ENCODE results near the gene RPL23. TPM values are rescaled to one million over a fixed set of nuclear protein-coding genes. Genes with fewer than 3 reads are reported as not detected.

The RPL23 gene
- total RNA-seq, 1 experiment from 2014 or later: 764 TPM

- Histone ChIP-seq H3K27ac (ENCODE audit: low read depth, low read length, poor library complexity, severe bottlenecking) (peak overlapping the region; percentile 47), H3K4me3 (ENCODE audit: low read depth, low read length, poor library complexity, severe bottlenecking) (peak overlapping the region; percentile 89), H3K9me3 (ENCODE audit: low read depth, low read length, poor library complexity, severe bottlenecking) (no peaks in the 10 kb centered on the region), H3K4me1 (ENCODE audit: insufficient read depth, low read length, poor library complexity, severe bottlenecking) (peaks cover 34% of the 10 kb centered on the region), H3K27me3 (replicated peaks; ENCODE audit: insufficient read depth, low read depth, low read length, poor library complexity) (no peaks in the 10 kb centered on the region), H3K36me3 (ENCODE audit: insufficient read depth, low read length, poor library complexity, severe bottlenecking) (no peaks in the 10 kb centered on the region)
- BruUV-seq (replicated peaks): TSS peak; percentile 28
- TF ChIP-seq EZH2 (IDR thresholded peaks at IDR 0.05; ENCODE audit: borderline replicate concordance, low read depth, low read length, poor library complexity, severe bottlenecking): no peak
- no peak for TF ChIP-seq CTCF (conservative IDR thresholded peaks at IDR 0.05; ENCODE audit: low read depth, low read length)
- ChIA-PET CTCF (interaction anchor here (0.6 kb wide), 1 partner anchor 205 kb away, joined by 5 read pairs; no protein-coding TSS in a partner anchor), POLR2A (ENCODE audit: low non-redundant PET) (interaction anchor here (1.1 kb wide), 1 partner anchor 18 kb away, joined by 4 read pairs; the partner anchor contains the start of gene RPL23)
- intact Hi-C loops (cut with micrococcal nuclease; ENCODE audit: unreplicated experiment): no loop called here
- peak; percentile 28 for DNase-seq (ENCODE audit: low spot score)
These were observed 17.9 kb upstream of the RPL23 start for GRCh38 chr17:38871247-38872015.

GRCh38 chr17:38870259-38871165 lies 17.0 kb upstream of the RPL23 start:
- intact Hi-C loops (cut with micrococcal nuclease; ENCODE audit: unreplicated experiment): no loop called here
- Histone ChIP-seq H3K27me3 (replicated peaks; ENCODE audit: insufficient read depth, low read depth, low read length, poor library complexity) (no peaks in the 10 kb centered on the region), H3K27ac (ENCODE audit: low read depth, low read length, poor library complexity, severe bottlenecking) (peak overlapping the region; percentile 85), H3K4me1 (ENCODE audit: insufficient read depth, low read length, poor library complexity, severe bottlenecking) (peaks cover 29% of the 10 kb centered on the region), H3K9me3 (ENCODE audit: low read depth, low read length, poor library complexity, severe bottlenecking) (no peaks in the 10 kb centered on the region), H3K4me3 (ENCODE audit: low read depth, low read length, poor library complexity, severe bottlenecking) (peak overlapping the region; percentile 89), H3K36me3 (ENCODE audit: insufficient read depth, low read length, poor library complexity, severe bottlenecking) (no peaks in the 10 kb centered on the region)
- POLR2A ChIA-PET (ENCODE audit: low non-redundant PET): interaction anchor here (1.1 kb wide), 1 partner anchor 17 kb away, joined by 4 read pairs; the partner anchor contains the start of gene RPL23
- no peak for TF ChIP-seq EZH2 (IDR thresholded peaks at IDR 0.05; ENCODE audit: borderline replicate concordance, low read depth, low read length, poor library complexity, severe bottlenecking)
- TF ChIP-seq CTCF (conservative IDR thresholded peaks at IDR 0.05; ENCODE audit: low read depth, low read length): no peak
- DNase-seq (ENCODE audit: low spot score): peak; percentile 42
- BruUV-seq (replicated peaks): no TSS peak
- CTCF ChIA-PET: no interaction called here

GRCh38 chr17:38869526-38870258 lies 16.2 kb upstream of the RPL23 start, which contains the start of gene LASP1:
Gene LASP1 (plus strand): TSS chr17:38870058. CDS start chr17:38870190, 132 bp downstream.
- Histone ChIP-seq H3K9me3 (ENCODE audit: low read depth, low read length, poor library complexity, severe bottlenecking) (no peaks in the 10 kb centered on the region), H3K27me3 (replicated peaks; ENCODE audit: insufficient read depth, low read depth, low read length, poor library complexity) (no peaks in the 10 kb centered on the region), H3K4me1 (ENCODE audit: insufficient read depth, low read length, poor library complexity, severe bottlenecking) (peaks cover 23% of the 10 kb centered on the region), H3K27ac (ENCODE audit: low read depth, low read length, poor library complexity, severe bottlenecking) (peak within 1 kb of the TSS; percentile 85), H3K36me3 (ENCODE audit: insufficient read depth, low read length, poor library complexity, severe bottlenecking) (no peaks in the 10 kb centered on the region), H3K4me3 (ENCODE audit: low read depth, low read length, poor library complexity, severe bottlenecking) (peak within 1 kb of the TSS; percentile 89)
- intact Hi-C loops (cut with micrococcal nuclease; ENCODE audit: unreplicated experiment): loop anchor here (5.0 kb wide), 1 partner anchor 117 kb away; the partner anchor contains the start of gene PSMB3
- TF ChIP-seq EZH2 (IDR thresholded peaks at IDR 0.05; ENCODE audit: borderline replicate concordance, low read depth, low read length, poor library complexity, severe bottlenecking) (no peak), CTCF (conservative IDR thresholded peaks at IDR 0.05; ENCODE audit: low read depth, low read length) (no peak)
- ChIA-PET CTCF (no interaction called here), POLR2A (ENCODE audit: low non-redundant PET) (interaction anchor here (0.7 to 1.3 kb wide), 2 partner anchors 16 to 534 kb away, joined by 3 to 8 read pairs; partner anchors contain the start of gene RPL23)
- BruUV-seq (replicated peaks): no TSS peak
- peak; percentile 90 for DNase-seq (ENCODE audit: low spot score)

All from A673 (cell line).